ENCODE measurements around the gene DLGAP3. TPM values are rescaled to one million over a fixed set of nuclear protein-coding genes. Genes with fewer than 3 reads are reported as not detected.
"Not testable (repeated sequence)": the region's sequence is repeated elsewhere in the genome, so short reads cannot be mapped to it uniquely, and the experiment has no call there.

The DLGAP3 gene
- total RNA-seq, 2 donors from 2014 or later: 0.27 to 0.54 TPM

DNA sequence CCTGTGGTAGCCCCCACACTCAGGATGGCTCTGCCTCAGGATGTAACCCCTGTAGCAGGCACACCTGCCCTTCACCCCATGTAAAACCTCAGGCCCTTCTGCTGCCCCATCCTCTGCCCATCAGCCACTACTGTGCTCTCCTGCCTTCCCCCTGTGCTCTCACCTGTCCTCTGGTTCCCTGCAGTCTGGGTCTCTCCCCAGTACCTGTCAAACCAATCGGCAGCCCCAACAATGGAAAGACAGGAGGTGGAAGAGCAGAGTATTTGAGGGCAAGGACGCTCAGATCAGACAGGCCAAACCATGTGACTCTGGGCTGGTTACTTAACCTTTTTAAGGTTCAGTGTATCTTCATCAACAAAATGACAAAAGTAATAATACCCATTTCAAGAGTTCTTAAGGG lies 100.8 kb downstream of the DLGAP3 start:
- Histone ChIP-seq H3K4me1 (no peaks in the 10 kb centered on the region), H3K27ac (no peak overlapping the region), H3K9me3 (no peaks in the 10 kb centered on the region), H3K9ac (ENCODE audit: low read depth in 2 of 2, low read length in 2 of 2) (no peak overlapping the region), H3K4me3 (no peak overlapping the region), H3K36me3 (no peaks in the 10 kb centered on the region), H3K27me3 (no peaks in the 10 kb centered on the region)
- no peak for DNase-seq
- intact Hi-C loops (cut with DNase I): no loop called here
- TF ChIP-seq, protein P1, sequence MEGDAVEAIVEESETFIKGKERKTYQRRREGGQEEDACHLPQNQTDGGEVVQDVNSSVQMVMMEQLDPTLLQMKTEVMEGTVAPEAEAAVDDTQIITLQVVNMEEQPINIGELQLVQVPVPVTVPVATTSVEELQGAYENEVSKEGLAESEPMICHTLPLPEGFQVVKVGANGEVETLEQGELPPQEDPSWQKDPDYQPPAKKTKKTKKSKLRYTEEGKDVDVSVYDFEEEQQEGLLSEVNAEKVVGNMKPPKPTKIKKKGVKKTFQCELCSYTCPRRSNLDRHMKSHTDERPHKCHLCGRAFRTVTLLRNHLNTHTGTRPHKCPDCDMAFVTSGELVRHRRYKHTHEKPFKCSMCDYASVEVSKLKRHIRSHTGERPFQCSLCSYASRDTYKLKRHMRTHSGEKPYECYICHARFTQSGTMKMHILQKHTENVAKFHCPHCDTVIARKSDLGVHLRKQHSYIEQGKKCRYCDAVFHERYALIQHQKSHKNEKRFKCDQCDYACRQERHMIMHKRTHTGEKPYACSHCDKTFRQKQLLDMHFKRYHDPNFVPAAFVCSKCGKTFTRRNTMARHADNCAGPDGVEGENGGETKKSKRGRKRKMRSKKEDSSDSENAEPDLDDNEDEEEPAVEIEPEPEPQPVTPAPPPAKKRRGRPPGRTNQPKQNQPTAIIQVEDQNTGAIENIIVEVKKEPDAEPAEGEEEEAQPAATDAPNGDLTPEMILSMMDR (IDR thresholded peaks at IDR 0.05): no peak

DNA sequence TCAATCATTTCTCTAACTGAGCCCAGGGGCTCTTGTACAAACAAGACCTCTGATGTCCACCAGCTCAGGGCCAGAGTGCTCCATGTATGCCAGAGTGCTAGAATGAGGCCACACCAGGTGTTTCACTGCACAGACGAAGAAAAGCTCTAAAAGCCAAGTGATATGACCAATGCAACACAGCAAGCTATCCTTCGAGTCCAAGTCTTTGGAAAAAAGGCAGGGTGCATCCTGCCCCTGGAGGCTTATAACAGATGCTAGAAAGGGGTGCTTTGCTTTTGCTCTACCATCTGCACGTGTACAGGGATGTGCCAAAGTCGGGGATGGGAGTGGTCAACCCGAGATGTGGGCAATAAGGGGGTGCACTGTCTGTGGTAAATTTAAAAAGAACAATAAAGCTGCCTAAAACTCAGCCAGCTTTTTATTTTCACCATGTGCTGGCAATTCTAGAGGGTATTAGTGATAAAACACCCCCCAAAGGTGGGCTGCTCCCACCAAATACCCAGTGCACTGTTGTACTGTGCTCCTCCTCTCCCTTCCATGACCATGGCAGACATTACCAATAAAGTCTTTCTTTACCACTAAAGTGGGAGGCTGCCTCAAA lies 102.0 kb downstream of the DLGAP3 start:
- intact Hi-C loops (cut with DNase I): no loop called here
- TF ChIP-seq, protein P1 (IDR thresholded peaks at IDR 0.05): no peak
- no peak for DNase-seq
- Histone ChIP-seq H3K9ac (ENCODE audit: low read depth in 2 of 2, low read length in 2 of 2) (no peak overlapping the region), H3K27me3 (no peaks in the 10 kb centered on the region), H3K4me1 (no peaks in the 10 kb centered on the region), H3K27ac (no peak overlapping the region), H3K4me3 (no peak overlapping the region), H3K36me3 (no peaks in the 10 kb centered on the region), H3K9me3 (no peaks in the 10 kb centered on the region)

DNA sequence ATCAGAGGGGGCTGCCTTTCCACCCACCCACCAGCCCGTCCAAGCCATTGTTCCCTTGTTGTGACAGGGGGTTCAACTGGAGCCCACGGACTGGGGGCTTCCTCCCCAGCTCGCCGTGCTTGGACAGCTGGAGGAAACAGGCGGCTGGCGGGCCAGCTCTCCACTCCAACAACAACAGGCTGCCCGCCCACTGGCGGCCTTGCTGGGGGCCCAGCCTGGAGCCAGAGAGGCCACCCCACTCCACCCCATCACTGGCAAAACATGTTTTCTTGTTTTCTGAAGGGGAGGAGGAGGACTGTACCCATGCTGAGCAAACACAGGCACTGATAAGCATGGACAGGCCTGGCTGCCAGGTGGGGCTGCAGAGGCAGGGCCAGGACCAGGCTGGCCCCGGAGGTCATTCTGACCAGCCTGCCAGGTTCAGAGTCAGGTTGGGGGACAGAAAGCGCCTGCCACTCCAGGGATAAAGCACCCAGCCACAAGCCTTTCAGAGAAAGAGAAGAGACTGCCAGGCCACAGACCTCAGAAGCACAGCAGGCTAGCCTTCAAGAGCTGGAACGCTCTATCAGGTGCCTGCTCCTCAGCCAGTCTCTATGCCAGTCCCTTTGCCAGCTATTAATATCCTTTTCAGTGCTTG lies 103.9 kb downstream of the DLGAP3 start:
- Histone ChIP-seq H3K9me3 (no peaks in the 10 kb centered on the region), H3K27me3 (no peaks in the 10 kb centered on the region), H3K9ac (ENCODE audit: low read depth in 2 of 2, low read length in 2 of 2) (no peak overlapping the region), H3K27ac (no peak overlapping the region), H3K4me1 (no peaks in the 10 kb centered on the region), H3K4me3 (no peak overlapping the region), H3K36me3 (no peaks in the 10 kb centered on the region)
- TF ChIP-seq, protein P1 (IDR thresholded peaks at IDR 0.05): no peak
- intact Hi-C loops (cut with DNase I): no loop called here
- DNase-seq: peak; percentile 32

DNA sequence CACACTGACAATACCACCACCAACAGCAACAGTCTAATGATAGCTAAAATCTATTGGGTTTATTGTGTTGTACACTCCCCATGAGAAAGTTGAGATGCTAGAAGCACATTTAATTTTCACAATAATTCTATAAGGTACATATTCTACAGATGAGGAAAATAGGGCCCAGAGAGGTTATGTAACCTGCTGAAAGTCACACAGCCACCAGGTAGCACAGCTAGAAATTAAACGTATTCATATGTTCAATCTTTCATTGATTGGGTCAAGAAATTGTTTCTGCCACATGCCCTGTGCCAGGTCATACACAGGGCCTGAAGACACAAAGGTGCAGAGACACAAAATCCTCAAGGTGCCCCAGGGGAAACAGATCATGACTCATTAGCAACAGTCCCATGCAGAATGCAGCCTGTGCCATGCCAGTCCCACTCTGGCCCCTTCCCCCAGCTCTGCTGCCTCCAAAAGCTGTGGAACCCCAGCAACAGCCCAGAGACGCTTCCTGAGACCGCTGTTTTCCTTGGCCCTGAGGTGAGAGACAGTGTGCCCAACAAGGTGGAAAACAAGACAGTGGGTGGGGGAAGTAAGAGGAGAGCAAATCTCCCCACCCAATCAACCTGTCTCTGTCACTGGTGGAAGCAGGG lies 104.5 kb downstream of the DLGAP3 start:
- H3K36me3 ChIP-seq: no peaks in the 10 kb centered on the region
- intact Hi-C loops (cut with DNase I): no loop called here
- TF ChIP-seq, protein P1 (IDR thresholded peaks at IDR 0.05): no peak
- H3K4me1 ChIP-seq: no peaks in the 10 kb centered on the region
- no peaks in the 10 kb centered on the region for H3K27me3 ChIP-seq
- no peak overlapping the region for H3K9ac ChIP-seq (ENCODE audit: low read depth in 2 of 2, low read length in 2 of 2)
- no peaks in the 10 kb centered on the region for H3K9me3 ChIP-seq
- no peak overlapping the region for H3K27ac ChIP-seq
- no peak for DNase-seq
- no peak overlapping the region for H3K4me3 ChIP-seq

DNA sequence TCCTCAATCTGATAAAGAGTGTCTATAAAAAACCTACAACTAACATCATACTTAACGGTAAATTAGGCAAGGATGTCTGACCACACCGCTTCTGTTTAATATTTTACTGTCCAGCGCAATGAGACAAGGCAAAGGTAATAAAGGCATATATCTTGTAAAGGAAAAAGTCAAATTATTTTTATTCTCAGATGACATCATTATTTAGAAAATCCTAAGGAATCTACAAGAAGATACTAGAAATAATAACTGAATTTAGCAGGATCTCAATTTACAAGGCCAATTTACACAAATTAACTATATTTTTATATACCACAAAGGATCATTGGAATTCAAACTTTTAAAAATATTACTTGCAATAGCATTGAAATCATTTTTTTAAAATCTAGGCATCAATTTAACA lies 107.2 kb downstream of the DLGAP3 start:
- Histone ChIP-seq H3K27ac (no peak overlapping the region), H3K4me1 (no peaks in the 10 kb centered on the region), H3K4me3 (no peak overlapping the region), H3K36me3 (no peaks in the 10 kb centered on the region), H3K27me3 (no peaks in the 10 kb centered on the region), H3K9ac (ENCODE audit: low read depth in 2 of 2, low read length in 2 of 2) (no peak overlapping the region), H3K9me3 (no peaks in the 10 kb centered on the region)
- TF ChIP-seq, protein P1 (IDR thresholded peaks at IDR 0.05): no peak
- intact Hi-C loops (cut with DNase I): no loop called here
- DNase-seq: no peak

DNA sequence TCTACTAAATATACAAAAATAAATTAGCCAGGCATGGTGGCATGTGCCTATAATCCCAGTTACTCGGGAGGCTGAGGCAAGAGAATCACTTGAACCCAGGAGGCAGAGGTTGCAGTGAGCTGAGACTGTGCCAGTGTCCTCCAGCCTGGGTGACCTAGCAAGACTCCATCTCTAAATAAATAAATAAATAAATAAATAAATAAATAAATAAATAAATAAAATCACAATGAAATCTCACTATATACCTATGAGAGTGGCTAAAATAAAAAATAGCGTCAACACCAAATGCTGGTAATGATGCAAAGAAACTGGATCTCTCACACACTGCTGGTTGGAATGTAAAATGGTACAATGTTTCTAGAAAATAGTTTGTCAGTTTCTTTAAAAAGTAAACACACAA lies 110.6 kb downstream of the DLGAP3 start:
- H3K4me3 ChIP-seq; DNase-seq; H3K9me3 ChIP-seq; H3K27ac ChIP-seq; H3K36me3 ChIP-seq; H3K27me3 ChIP-seq; H3K4me1 ChIP-seq; intact Hi-C loops (cut with DNase I); H3K9ac ChIP-seq (ENCODE audit: low read depth in 2 of 2, low read length in 2 of 2): not testable (repeated sequence)

Data from colonic mucosa (tissue), 4 donors.